Upper lobe of left lung (tissue), 6 donors: Measurements from ENCODE around the gene PDLIM4. TPM values are rescaled to one million over a fixed set of nuclear protein-coding genes. Genes with fewer than 3 reads are reported as not detected.

Experiments
- ATAC-seq, 2 donors: fragments of 200-7000 bp; cut with Tn5 transposase; one replicate each; pipeline ENCODE4 v1.9.1; 2022; ENCODE audit warnings: mild to moderate bottlenecking in 2 of 2, moderate library complexity in 2 of 2; ENCODE audit not compliant: low FRiP score in 2 of 2
- DNase-seq, 2 donors: peaks; one replicate each; pipeline ENCODE4 v3.0.0-alpha.2; 2019 to 2020
- H3K27ac ChIP-seq, 4 donors: fragments of 200-600 bp; sonication (generic); one replicate each; pipeline ENCODE4 v1.5.1; 2016 to 2019
- H3K27me3 ChIP-seq, 4 donors: fragments of 200-600 bp; sonication (generic); one replicate each; pipeline ENCODE4 v1.5.1; 2017 to 2019
- H3K36me3 ChIP-seq, 4 donors: fragments of 200-600 bp; sonication (generic); one replicate each; pipeline ENCODE4 v1.5.1; 2016 to 2019
- H3K4me1 ChIP-seq, 4 donors: fragments of 200-600 bp; sonication (generic); one replicate each; pipeline ENCODE4 v1.5.1; 2018 to 2019
- H3K4me3 ChIP-seq, 4 donors: fragments of 200-600 bp; sonication (generic); one replicate each; pipeline ENCODE4 v1.5.1; 2017 to 2019; ENCODE audit warnings: mild to moderate bottlenecking in 2 of 4, moderate library complexity in 1 of 4
- H3K9me3 ChIP-seq, 4 donors: fragments of 200-600 bp; sonication (generic); one replicate each; pipeline ENCODE4 v1.5.1; 2018 to 2019
- EP300 ChIP-seq, 4 donors: sonication (generic); formaldehyde crosslinking; IDR thresholded peaks; one replicate each; pipeline ENCODE4 v1.5.1; 2017; ENCODE audit warnings: antibody characterized with exemption in 4 of 4, control low read depth in 2 of 4
- POLR2A ChIP-seq, 4 donors: fragments of 450-650 bp; IDR thresholded peaks; one replicate each; pipeline ENCODE4 v1.5.1; 2016 to 2017; ENCODE audit warnings: antibody characterized with exemption in 4 of 4, mild to moderate bottlenecking in 2 of 4
- POLR2AphosphoS5 ChIP-seq, 2 donors: sonication (generic); formaldehyde crosslinking; IDR thresholded peaks; one replicate each; pipeline ENCODE4 v1.5.1; 2017; ENCODE audit warnings: antibody characterized with exemption in 2 of 2
- WGBS, 2 donors: methylation state at CpG; one replicate each; pipeline ENCODE4 v1.1.5; 2017 to 2018; 5-methylcytosine and 5-hydroxymethylcytosine counted together
- total RNA-seq, 6 donors: library from RNA; depleted of rRNA in 4 of 6; stranded (reverse); fragments of >200 nt in 4 of 6; gene quantifications; one replicate each; pipeline versions ENCODE4 v1.1.0 to v1.2.1, GENCODE V29; 2016 to 2021
- TF ChIP-seq, protein P1 (sequence below), 6 experiments: fragments of 450-650 bp in 4 of 6; fragments of 200-600 bp in 2 of 6; sonication (generic) in 2 of 6; IDR thresholded peaks; one replicate each; pipeline ENCODE4 v1.5.1; 2016 to 2019; ENCODE audit warnings: antibody characterized with exemption in 6 of 6
- donor health status: DM: no; HTN: no; CAD: no; lungs with moderate emphysema.
- donor health status: DM: no; HTN: yes; CAD: no; lungs with severe emphysema.

PDLIM4 gene
- total RNA-seq, 6 donors from 2014 or later, result 3.3 to 14.2 (median 10.6) TPM

DNA sequence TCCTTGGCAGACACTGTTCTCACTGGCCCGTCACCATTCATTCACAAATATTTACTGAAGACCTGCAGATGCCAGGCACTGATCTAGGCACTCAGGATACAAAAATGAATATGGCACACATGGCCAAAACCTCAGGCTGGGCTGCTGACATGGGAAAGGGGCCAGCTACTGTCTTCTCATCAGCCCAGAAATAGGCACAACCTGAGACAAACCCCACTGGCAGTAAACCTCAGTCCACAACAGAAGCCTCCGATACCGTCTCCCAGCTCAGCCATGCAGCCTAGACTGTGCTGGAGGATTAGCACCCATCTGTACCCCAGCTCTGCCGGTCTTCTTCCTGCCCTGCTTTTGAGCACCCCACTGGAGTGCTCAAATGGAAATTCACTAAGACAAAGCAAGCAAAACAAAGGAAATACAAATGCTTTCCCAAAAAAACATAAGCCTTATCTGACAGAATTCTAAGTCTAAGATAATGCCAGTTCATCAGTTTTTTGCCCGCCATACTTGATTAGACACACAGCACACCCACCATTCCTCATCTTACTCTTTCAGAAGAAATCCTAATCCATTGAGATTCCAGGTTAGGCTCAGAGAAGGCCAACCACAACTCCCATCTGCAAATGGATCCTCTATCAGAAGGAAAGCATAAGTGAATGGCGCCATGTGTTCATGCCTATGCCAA is 38.1 kb upstream of the PDLIM4 start:
- no peaks in the 10 kb centered on the region for H3K9me3 ChIP-seq

DNA sequence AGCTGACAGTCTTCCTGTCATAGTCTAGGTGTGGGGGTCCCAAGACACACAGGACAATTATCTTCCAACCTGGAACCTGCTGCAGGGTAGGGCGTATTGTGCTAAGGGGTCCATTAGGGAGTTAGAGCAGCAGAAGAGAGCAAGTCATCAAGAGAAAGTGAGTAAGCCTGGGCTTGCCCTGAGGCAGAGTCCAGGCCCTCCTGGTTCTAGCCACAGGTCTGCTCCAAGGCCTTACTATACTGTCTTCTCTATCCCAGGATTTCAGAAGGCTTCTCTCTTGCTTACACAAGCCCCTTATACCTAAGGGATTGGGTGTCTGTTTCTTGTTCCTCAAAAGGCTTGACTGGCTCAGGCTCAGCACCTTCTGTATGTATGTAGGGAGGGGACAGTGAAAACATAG is 37.5 kb upstream of the PDLIM4 start:
- Histone ChIP-seq H3K36me3 (peaks cover 0 to 12% (median 4%) of the 10 kb centered on the region in 4 donors), H3K4me3 (no peak overlapping the region), H3K4me1 (peaks cover 12 to 26% (median 22%) of the 10 kb centered on the region in 4 donors), H3K27me3 (no peaks in the 10 kb centered on the region), H3K27ac (no peak overlapping the region), H3K9me3 (no peaks in the 10 kb centered on the region)
- TF ChIP-seq POLR2A (IDR thresholded peaks at IDR 0.05) (no peak), EP300 (IDR thresholded peaks at IDR 0.05) (no peak), POLR2AphosphoS5 (IDR thresholded peaks at IDR 0.05) (no peak)
- TF ChIP-seq, protein P1, sequence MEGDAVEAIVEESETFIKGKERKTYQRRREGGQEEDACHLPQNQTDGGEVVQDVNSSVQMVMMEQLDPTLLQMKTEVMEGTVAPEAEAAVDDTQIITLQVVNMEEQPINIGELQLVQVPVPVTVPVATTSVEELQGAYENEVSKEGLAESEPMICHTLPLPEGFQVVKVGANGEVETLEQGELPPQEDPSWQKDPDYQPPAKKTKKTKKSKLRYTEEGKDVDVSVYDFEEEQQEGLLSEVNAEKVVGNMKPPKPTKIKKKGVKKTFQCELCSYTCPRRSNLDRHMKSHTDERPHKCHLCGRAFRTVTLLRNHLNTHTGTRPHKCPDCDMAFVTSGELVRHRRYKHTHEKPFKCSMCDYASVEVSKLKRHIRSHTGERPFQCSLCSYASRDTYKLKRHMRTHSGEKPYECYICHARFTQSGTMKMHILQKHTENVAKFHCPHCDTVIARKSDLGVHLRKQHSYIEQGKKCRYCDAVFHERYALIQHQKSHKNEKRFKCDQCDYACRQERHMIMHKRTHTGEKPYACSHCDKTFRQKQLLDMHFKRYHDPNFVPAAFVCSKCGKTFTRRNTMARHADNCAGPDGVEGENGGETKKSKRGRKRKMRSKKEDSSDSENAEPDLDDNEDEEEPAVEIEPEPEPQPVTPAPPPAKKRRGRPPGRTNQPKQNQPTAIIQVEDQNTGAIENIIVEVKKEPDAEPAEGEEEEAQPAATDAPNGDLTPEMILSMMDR (IDR thresholded peaks at IDR 0.05), result no peak
- DNase-seq, result no peak
- no peak for ATAC-seq
- 100% methylated on average over 1 of the region's 1 CpG for WGBS, 2 donors

More for the DNA sequence above, 38.1 kb upstream of the PDLIM4 start:
- peaks cover 8 to 26% (median 22%) of the 10 kb centered on the region in 4 donors for H3K4me1 ChIP-seq
- ATAC-seq (no peak), DNase-seq (no peak)
- H3K4me3 ChIP-seq, result no peak overlapping the region
- TF ChIP-seq EP300 (IDR thresholded peaks at IDR 0.05), result no peak
- no peak for TF ChIP-seq POLR2AphosphoS5 (IDR thresholded peaks at IDR 0.05)
- TF ChIP-seq, protein P1 (IDR thresholded peaks at IDR 0.05), result no peak
- TF ChIP-seq POLR2A (IDR thresholded peaks at IDR 0.05), result no peak
- H3K36me3 ChIP-seq, result peaks cover 0 to 12% (median 4%) of the 10 kb centered on the region in 4 donors
- 92 to 98% methylated on average over 6 of the region's 6 CpGs for WGBS, 2 donors
- no peak overlapping the region for H3K27ac ChIP-seq
- no peaks in the 10 kb centered on the region for H3K27me3 ChIP-seq

DNA sequence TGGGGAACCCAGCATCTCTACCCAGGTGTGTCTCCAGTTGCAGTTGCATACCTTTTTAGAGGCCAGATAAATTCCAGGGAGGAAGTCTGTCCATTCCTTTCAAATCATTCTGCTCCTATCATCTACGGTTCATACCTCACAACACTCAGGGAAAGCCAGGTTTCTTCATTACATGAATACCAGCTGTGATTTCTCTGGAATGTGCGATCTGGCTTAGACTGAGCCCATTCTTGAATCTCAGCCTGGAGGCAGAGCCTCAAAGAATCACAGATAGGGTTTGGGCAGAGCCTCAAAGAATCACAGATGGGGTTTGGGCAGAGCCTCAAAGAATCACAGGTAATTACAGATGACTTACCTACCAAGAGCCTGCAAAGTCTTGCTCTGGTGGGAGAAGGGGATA is 37.0 kb upstream of the PDLIM4 start:
- Histone ChIP-seq H3K27ac (no peak overlapping the region), H3K36me3 (peaks cover 0 to 12% (median 4%) of the 10 kb centered on the region in 4 donors), H3K4me3 (no peak overlapping the region), H3K4me1 (peaks cover 17 to 28% (median 21%) of the 10 kb centered on the region in 4 donors), H3K9me3 (no peaks in the 10 kb centered on the region), H3K27me3 (no peaks in the 10 kb centered on the region)
- WGBS, 2 donors, result 77 to 79% methylated on average over 2 of the region's 2 CpGs
- TF ChIP-seq POLR2A (IDR thresholded peaks at IDR 0.05) (no peak), POLR2AphosphoS5 (IDR thresholded peaks at IDR 0.05) (no peak), EP300 (IDR thresholded peaks at IDR 0.05) (no peak)
- TF ChIP-seq, protein P1 (IDR thresholded peaks at IDR 0.05), result no peak
- ATAC-seq, result no peak
- DNase-seq, result no peak

GRCh38 chr5:132221781-132222648 is 35.5 kb upstream of the PDLIM4 start:
- H3K27ac ChIP-seq, result peak overlapping the region; percentile 16 to 66 (median 54)
- no peaks in the 10 kb centered on the region for H3K27me3 ChIP-seq
- no peak overlapping the region for H3K4me3 ChIP-seq
- no peaks in the 10 kb centered on the region for H3K9me3 ChIP-seq
- ATAC-seq (peak in 1 of 2 donors; percentile 62), DNase-seq (no peak)
- no peak for TF ChIP-seq EP300 (IDR thresholded peaks at IDR 0.05)
- peak; percentile 13 to 25 for TF ChIP-seq POLR2AphosphoS5 (IDR thresholded peaks at IDR 0.05)
- TF ChIP-seq, protein P1 (IDR thresholded peaks at IDR 0.05), result no peak
- no peak for TF ChIP-seq POLR2A (IDR thresholded peaks at IDR 0.05)
- peaks cover 24 to 44% (median 34%) of the 10 kb centered on the region in 4 donors for H3K4me1 ChIP-seq
- H3K36me3 ChIP-seq, result peaks cover 0 to 7% (median 3%) of the 10 kb centered on the region in 4 donors
- WGBS, 2 donors, result 77 to 78% methylated on average over 5 to 7 of the region's 7 CpGs
